GM12865 (cell line): Measurements from ENCODE around the gene MAFF.

ENCODE experiments used
- DNase-seq: peaks from one replicate; pipeline ENCODE4 v3.0.0; 2010; ENCODE audit warnings: low read depth
- H3K4me3 ChIP-seq: 2 replicates; pipeline ENCODE4 v1.5.1; 2011; ENCODE audit warnings: mild to moderate bottlenecking, low read depth, low read length, control low read depth
- TF ChIP-seq, protein P1 (sequence below): IDR thresholded peaks from 2 replicates; pipeline ENCODE4 v1.5.1; 2011; ENCODE audit warnings: low read length, control low read depth, low read depth, inconsistent platforms; ENCODE audit not compliant: insufficient read depth; ENCODE audit errors: missing control alignments

The MAFF gene

DNA sequence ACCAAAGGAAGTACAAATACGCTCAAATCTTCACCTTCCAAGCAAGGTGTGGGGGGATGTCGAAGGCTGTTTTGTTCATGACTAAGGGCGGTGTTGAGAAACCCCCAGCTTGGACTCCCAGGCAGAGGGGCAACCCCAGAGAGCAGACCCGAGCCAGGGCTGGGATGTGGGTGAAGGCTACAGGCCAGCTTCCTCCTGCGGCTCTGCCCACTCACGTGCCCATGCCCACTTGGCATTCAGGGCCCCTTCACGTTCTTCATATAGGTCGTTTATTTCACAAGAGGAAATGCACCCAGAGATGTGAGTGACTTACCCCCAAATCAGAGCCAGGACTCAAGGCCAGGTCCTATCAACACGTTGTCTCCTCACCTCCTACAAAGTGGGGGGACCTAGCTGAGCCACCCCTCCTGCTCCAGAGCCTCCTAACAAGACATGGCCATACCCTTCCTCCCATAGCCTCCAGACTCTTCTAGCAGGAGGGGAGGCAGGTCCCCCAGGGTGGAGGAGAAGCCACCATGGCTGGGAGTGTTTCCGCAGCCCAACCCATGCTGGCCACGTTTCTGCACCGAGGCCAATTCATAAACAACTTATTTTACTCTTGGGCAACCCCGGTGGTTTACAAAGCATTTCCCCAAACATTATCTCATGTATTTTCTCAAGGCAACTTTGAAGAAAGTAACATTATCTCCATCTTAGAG lies 49.0 kb downstream of the MAFF start:
- H3K4me3 ChIP-seq: no peak overlapping the region
- TF ChIP-seq, protein P1, sequence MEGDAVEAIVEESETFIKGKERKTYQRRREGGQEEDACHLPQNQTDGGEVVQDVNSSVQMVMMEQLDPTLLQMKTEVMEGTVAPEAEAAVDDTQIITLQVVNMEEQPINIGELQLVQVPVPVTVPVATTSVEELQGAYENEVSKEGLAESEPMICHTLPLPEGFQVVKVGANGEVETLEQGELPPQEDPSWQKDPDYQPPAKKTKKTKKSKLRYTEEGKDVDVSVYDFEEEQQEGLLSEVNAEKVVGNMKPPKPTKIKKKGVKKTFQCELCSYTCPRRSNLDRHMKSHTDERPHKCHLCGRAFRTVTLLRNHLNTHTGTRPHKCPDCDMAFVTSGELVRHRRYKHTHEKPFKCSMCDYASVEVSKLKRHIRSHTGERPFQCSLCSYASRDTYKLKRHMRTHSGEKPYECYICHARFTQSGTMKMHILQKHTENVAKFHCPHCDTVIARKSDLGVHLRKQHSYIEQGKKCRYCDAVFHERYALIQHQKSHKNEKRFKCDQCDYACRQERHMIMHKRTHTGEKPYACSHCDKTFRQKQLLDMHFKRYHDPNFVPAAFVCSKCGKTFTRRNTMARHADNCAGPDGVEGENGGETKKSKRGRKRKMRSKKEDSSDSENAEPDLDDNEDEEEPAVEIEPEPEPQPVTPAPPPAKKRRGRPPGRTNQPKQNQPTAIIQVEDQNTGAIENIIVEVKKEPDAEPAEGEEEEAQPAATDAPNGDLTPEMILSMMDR: no peak
- no peak for DNase-seq

DNA sequence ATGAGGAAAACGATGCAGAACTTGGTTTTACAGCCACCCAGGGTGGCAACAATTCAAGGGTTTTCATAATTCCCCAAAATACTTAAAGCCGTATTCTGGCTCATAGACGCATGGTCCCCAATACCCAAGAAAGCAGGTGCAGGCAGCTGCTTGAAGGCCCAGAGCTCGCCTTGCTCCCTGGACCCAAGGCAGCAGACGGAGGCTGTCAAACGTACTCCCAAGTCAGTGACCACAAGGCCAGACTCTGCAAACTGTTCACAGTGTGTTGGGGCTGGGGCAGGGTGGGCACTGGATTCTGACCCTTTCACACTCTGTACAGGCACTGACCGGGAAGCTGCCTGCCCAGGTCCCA lies 49.5 kb downstream of the MAFF start:
- TF ChIP-seq, protein P1: no peak
- no peak overlapping the region for H3K4me3 ChIP-seq
- no peak for DNase-seq

DNA sequence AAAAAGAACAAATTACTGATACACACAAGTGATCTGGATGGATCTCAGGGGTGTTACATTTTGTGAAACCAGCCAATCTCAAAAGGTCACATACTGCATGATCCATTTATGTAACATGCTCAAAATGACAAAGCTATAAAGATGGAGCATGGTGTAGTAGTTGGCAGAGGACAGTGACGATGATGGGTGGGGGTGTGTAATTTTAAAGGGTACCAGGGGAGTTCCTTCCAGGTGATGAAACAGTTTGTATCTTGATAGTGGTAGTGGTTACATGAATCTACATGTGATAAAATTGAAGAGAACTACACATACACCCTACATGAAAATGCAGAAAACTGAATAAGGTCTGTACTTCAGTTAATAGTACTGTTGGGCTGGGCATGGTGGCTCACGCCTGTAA lies 53.9 kb downstream of the MAFF start:
- TF ChIP-seq, protein P1: no peak
- no peak overlapping the region for H3K4me3 ChIP-seq
- DNase-seq: no peak

DNA sequence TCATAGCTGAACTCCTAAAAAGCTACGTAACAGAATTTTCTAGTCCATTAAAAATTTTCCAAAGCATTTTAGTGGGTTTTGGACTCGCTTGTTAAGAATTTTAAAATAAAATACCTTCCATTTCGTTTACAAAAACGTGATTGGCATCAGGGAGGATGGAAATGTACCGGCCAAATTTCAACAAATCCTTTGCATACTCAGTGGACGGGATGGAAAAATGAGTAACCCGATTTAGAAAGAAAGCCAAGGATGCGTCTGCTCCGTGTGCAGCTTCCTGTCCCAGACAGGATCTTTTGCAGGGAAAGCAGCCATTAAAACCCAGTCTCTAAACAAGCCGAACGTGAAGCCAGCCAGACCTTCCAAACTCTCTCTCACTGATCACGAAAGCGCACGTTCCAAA lies 55.4 kb downstream of the MAFF start:
- no peak for DNase-seq
- TF ChIP-seq, protein P1: no peak

DNA sequence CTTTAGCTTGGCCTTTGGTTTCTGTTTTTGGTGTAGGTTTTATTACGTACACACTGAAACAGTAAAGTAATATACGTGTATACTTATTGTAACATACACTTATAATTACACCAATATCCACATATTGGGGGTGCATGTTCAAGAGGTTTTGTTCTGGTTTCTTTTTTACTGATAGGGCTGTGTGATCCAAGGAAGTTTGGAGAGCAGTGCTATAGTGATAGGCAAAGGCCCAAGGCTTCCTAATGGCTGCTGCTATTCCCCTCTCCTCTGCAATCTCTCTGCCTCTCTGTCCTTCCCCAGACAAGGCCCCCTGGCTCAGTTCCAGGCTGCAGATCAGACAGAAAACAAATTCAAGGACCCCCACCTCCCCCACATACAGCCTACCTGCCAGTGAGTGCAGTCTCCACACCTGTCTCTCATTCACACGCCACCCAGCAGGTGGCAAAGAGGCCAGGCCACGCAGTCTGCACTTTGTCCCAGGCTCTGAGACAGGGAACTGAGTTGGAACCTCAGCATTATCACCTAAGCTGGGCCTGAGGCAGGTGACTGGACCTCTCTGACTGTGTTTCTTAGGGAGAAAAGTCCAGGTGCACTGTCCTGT lies 56.0 kb downstream of the MAFF start:
- TF ChIP-seq, protein P1: no peak
- no peak overlapping the region for H3K4me3 ChIP-seq
- DNase-seq: no peak

More for the DNA sequence above, 55.4 kb downstream of the MAFF start:
- H3K4me3 ChIP-seq: no peak overlapping the region

DNA sequence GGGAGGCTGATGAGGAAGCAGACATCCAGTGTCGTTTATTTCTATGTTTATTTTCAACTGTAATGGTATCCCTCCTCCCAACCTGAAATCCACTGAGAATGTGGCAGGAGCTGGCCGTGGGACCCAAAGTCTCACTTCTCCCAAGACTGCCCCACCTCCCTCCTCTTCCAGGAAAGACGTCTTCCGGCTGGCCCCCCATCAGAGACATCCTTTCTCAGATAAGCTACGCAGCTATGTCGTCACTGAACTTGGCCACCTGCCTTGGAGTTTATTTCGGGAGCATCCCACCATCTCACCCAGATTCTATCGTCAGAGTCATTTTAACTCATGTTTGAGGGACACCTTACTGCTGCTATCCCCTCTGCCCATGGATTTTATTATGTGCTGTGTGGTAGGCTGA lies 57.1 kb downstream of the MAFF start:
- no peak overlapping the region for H3K4me3 ChIP-seq
- no peak for DNase-seq
- TF ChIP-seq, protein P1: no peak

DNA sequence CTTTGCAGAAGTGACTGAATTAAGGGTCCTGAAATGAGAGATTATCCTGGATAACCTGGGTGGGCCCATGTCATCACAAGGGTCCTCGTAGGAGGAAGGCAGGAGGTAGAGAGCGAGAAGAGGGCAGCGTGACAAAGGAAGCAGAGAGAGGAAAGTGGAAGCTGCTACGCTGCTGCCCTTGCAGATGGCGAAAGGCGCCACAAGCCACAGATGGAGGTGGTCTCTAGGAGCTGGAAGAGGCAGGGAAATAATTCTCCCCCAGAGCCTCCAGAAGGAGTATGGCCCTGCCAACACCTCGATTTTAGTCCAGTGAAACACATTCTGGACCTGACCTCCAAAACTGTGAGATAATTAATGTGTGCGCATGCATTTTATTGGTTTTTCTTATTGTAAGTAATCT lies 57.6 kb downstream of the MAFF start:
- TF ChIP-seq, protein P1: no peak
- no peak overlapping the region for H3K4me3 ChIP-seq
- no peak for DNase-seq
